GM21723 (cell line): ENCODE results near the gene C7orf25.
A peak's percentile ranks its signal among the peaks of the same experiment; 100 is the strongest.

Source experiments
- ATAC-seq: cut with Tn5 transposase; IDR thresholded peaks from one replicate; pipeline ENCODE4 v1.9.1; 2021; ENCODE audit warnings: mild to moderate bottlenecking, moderate library complexity; ENCODE audit not compliant: unreplicated experiment

Gene C7orf25

DNA sequence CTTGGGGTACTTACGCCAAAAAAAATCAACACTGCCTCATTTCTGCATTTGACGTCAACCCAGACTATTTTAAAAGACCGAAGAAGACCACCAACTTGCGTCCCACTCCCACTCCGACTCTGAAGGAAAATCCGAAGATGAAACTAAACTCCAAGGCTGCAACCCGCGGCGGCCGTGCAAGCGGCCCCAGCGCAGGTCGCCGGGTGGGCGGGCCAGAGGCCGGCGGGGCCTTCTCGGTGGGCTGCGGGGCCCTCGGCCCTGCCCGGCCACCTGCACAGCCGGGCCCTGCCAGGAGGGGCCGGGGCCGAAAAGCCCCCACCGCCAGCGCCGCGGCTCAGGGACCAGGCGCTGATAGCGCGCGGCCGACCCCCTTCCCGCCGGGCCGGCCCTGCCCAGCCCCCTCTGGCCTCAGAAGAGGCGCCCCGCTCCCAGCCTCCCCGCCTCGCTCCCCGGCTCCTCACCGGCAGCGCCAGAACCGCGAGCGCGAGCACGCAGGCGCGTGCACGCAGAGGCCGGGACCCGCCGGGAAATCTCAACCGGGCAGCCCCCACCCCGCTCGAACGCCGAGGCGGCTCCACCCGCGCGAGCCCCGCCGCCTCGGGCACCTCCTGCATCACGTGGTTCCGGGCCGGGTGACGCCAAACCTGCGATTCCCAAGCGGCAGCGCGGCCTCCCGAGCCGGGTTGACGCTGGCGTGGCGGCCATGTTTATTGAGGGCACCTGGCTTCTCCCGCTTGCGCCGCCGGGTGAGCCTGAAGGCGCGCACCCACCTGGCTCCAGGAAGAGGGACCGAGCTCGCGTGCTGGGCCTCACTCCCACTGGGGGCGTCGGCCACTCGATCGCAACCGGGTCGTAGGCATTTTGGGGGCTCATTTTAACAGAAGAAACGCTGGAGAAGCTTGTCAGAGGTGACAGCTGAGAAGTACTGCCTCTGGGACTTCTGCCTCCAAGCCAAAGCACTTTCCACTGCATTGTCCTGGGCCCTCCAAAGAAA is at the start of gene C7orf25:
TSS of gene C7orf25 (minus strand) at position 617 of the 994 bp plus-strand sequence. CDS start 1,170 bp downstream, outside the sequence.
- peak; percentile 90 for ATAC-seq

GRCh38 chr7:42961170-42961569 is 49.3 kb upstream of the C7orf25 start:
- no peak for ATAC-seq

DNA sequence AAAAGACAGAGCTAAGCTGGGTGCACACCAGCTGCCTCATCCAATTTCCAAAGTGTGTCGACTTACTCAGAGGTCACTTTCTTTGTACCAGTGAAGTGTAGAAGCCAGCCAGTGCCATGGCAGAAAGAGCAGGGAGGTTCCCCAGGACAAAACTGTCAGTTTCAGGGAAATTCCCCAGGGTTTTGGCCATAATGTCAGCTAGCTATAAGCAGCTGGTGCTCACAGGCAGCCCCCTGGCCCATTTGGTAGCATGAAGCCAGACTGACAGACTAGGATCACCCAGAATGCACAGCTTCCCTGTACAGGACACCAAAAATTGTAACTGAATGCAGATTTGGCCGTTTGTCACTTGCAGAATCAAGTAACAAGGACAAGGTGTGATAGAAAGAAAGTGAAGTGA is 48.9 kb upstream of the C7orf25 start:
- no peak for ATAC-seq

DNA sequence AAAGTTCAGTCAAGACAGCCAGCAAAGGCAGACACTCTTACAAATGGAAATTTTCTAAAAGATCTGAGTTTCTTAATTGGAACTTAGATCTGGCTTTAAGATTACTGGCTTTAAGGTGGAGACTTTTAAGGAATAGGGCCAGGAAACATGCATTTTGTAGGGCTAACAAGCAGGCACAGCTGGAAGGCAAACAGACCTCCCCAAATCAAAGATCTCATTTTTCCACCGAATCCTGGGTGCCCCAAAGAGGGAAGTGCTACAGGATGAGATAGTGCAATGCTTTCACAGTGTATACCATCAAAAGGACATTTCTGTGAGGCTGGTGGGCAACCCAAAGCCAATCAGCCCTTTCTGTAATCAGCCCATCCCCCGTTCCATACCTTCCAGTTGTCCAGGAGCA is 47.7 kb upstream of the C7orf25 start:
- ATAC-seq: no peak

DNA sequence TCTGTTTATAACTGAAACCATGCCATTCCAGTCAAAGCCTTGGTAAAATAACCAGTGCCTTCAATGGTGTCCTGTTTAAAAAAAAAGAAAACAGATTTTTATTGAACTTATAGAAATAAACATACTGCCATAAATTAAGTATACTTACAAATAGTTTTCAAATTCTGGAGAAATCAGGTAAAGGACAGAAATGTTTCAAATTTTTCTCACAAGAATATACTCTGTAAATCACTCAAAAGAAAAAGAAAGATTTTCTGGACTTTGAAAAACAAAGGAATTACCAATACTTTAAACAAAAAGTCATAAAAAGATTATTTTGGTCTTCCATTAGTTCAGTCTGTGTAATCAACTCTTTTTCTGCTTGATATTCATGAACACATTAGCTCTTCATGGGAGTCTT is 44.2 kb upstream of the C7orf25 start:
- no peak for ATAC-seq

- ATAC-seq: no peak
Observed at GRCh38 chr7:42953994-42954393, 42.1 kb upstream of the C7orf25 start.

GRCh38 chr7:42952328-42952727 is 40.5 kb upstream of the C7orf25 start:
- no peak for ATAC-seq

- no peak for ATAC-seq
Observed at GRCh38 chr7:42950417-42950816, 38.5 kb upstream of the C7orf25 start.

GRCh38 chr7:42947521-42947920 is 35.7 kb upstream of the C7orf25 start:
- no peak for ATAC-seq

DNA sequence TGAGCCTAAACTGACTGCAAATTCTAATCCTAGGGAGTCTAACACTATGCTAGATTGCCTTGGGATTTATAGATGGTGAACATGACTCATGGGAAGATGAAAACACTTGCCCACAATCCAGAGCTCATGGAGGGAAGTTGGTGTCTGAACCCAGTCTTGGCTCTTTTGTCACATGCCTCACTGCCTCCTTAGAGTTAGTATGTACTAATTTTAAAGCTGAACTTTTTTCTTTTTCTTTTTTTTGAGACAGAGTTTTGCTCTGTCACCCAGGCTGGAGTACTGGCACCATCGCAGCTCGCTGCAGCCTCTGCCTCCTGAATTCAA is 34.7 kb upstream of the C7orf25 start:
- no peak for ATAC-seq

GRCh38 chr7:42945821-42946626 is 34.2 kb upstream of the C7orf25 start:
- peak; percentile 73 for ATAC-seq

DNA sequence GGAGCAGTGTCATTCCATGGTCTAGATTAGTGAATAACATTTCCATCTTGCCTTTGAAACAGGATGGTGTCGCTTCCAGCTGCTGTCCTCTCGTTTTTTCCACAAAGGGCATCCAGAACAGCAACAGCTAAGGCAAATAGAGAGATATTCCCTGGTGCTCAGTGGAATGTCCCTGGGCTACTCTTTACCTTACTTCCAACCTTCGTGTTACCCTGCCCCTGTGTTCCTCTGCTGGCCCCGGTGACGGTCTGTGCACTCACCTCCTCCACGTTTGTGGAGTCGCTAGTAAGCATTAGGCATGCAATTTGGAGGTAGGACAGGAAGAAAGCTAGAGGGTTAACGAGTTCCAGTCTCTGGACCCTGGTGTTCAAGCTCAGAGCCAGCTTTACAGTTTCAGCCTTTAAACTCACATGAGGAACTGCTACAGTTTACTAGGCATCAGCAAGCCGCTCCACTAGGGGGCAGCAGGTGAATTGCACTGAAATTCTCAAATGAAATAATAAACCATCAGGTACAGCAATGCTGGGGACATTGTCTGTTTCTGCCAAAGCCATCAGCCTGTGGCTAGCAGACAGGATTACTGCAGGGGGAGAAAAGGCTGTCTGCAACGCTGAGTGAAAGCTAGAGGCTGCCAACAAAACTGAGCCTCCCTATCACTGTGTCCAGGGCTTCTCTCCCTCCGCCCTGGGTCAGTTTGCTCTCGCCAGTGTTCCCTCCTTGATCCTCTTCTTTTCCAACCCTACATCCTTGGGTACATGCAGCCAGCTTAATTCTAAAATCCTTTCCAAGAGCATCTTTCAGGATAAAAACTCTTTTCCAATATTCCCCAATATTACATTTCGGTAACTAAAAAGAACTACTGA is 29.3 kb upstream of the C7orf25 start:
- ATAC-seq: peak; percentile 56

DNA sequence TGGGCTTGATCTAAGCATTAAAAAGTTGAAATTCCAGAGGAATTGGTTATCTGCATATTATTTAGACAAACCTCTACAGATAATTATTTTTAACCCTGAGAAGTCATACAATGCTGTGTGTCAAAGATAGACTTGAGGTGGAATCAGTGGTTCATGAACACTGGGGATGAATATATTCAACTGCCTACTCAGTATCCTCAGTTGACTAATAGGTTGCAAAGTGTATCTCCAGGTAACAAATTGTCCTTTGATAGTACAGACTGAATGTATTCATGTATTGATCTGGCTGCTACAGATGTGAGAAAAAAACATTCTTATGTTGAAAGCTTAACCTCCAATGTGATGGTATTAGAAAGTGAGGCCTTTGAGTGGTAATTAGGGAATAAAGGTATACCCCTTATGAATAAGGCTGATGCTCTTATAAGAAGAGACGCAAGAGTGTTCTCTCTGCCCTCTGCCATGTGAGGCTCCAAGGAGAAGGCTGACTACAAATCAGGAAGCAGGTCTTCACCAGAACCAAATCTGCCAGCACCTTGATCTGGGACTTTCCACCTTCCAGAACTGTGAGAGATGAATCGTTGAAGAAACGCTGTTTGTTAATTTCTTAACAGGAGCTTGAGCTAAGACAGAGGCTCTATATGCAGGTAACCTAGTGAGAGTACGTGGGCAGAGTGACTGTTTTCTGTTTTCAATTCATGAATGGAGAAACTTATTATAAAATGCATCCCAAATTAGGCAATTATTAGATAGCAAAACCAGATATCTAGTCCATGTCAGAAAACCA is 27.8 kb upstream of the C7orf25 start:
- ATAC-seq: no peak

DNA sequence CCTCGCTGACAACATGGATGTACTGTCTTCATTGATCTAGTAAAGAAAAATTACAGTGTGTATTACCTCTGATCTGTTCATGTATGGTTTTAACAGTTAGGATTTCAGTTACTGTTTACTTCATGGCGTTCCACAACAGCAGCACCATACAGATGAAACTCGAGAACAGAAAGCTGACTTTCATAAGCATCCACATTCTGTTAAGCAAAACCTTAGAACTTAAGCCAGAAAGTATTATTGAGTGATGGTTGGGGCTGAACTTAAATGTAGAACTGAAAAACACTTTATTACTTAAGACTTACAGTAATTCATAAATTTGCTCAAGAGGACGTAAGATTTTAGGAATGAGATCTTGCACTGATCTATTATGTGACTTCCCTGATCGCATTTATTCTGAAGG is 24.0 kb upstream of the C7orf25 start:
- no peak for ATAC-seq

DNA sequence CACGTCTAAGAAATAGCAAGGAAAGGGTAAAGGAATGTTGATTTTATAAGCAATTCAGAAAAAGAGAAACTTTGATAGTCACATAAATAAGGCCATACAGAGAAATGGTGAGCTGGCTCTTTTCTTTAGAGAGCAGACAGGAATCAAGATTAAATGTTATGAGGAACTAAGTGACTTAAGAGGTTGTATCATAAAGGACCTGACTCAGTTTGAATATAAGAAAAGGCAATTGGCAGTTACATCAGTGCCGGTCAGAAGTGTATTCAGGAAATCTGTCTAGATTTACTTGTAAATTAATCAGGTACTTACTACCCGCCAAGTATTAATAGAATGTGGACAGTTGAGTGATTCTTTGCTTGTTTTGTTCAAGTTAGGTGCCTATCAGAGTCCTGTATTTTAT is 22.4 kb upstream of the C7orf25 start:
- no peak for ATAC-seq

- peak; percentile 25 for ATAC-seq
Observed at GRCh38 chr7:42932811-42933591, 21.1 kb upstream of the C7orf25 start.

GRCh38 chr7:42931834-42932651 is 20.2 kb upstream of the C7orf25 start, which contains the start of the genes MRPL32 and PSMA2:
Gene MRPL32 (plus strand): TSS chr7:42932376. CDS start chr7:42932387, 11 bp downstream.
Gene PSMA2 (minus strand): TSS chr7:42932174. CDS start chr7:42932158, 16 bp downstream.
- peak; percentile 99 for ATAC-seq

DNA sequence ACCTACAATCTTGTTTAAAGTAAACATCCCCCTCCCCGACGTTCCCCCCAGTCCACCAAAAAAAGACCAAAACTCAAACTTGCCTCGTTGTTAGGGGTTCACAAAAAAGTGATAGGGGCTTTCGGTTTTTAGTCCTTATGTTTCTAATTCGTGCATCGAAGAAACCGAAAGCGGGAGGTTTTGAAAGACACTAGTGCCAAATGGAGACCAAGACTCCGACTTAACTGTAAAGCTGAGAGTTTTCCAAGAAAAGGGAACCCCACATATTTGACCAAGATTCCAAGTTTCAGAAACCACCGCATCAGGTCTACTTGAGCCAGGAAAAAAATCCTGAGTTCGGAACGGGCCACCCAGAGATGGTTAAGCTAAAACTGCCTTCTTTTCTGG is 19.6 kb upstream of the C7orf25 start:
- no peak for ATAC-seq
